LNCAP (cell line): ENCODE data around the gene SLC34A1.

Experiments used
- CTCF ChIP-seq: fragments of 450-650 bp; IDR thresholded peaks from 2 replicates; pipeline ENCODE4 v1.5.1; 2017; ENCODE audit warnings: mild to moderate bottlenecking

The SLC34A1 gene

GRCh38 chr5:177423671-177424070, 39.4 kb downstream of the SLC34A1 start:
- TF ChIP-seq CTCF = no peak

GRCh38 chr5:177425196-177425800, 41.1 kb downstream of the SLC34A1 start:
- no peak for TF ChIP-seq CTCF

GRCh38 chr5:177425801-177426565, 41.7 kb downstream of the SLC34A1 start:
- TF ChIP-seq CTCF = no peak

GRCh38 chr5:177426566-177427210, 42.5 kb downstream of the SLC34A1 start, which contains the start of gene GRK6:
TSS of gene GRK6 (plus strand) at chr5:177426676. CDS start at chr5:177426846, 170 bp downstream.
- TF ChIP-seq CTCF = no peak

- no peak for TF ChIP-seq CTCF
Observed at GRCh38 chr5:177427211-177427822, 43.1 kb downstream of the SLC34A1 start.

- TF ChIP-seq CTCF = no peak
Observed at GRCh38 chr5:177427919-177428573, 43.8 kb downstream of the SLC34A1 start.
